NCI-H146 treated with DMSO at 0.1 percent for 48 hours (cell line): Measurements from ENCODE around the gene SOX6.

Experiments used
- DNase-seq: peaks from one replicate; lab custom pipeline; 2025; ENCODE audit not compliant: unreplicated experiment; lab: John Stamatoyannopoulos, UW

The SOX6 gene

GRCh38 chr11:15969701-15970329 is 386.5 kb downstream of the SOX6 start:
- DNase-seq, result no peak

GRCh38 chr11:15969281-15969680 is 387.1 kb downstream of the SOX6 start:
- DNase-seq, result no peak

GRCh38 chr11:15968461-15969130 is 387.8 kb downstream of the SOX6 start:
- DNase-seq, result no peak

- DNase-seq, result no peak
Measured at GRCh38 chr11:15967966-15968365, 388.4 kb downstream of the SOX6 start.

- no peak for DNase-seq
Measured at GRCh38 chr11:15967166-15967565, 389.2 kb downstream of the SOX6 start.

GRCh38 chr11:15965562-15966250 is 390.6 kb downstream of the SOX6 start:
- no peak for DNase-seq

- no peak for DNase-seq
Measured at GRCh38 chr11:15963266-15963665, 393.1 kb downstream of the SOX6 start.

- no peak for DNase-seq
Measured at GRCh38 chr11:15958910-15959309, 397.4 kb downstream of the SOX6 start.

GRCh38 chr11:15957234-15957633 is 399.1 kb downstream of the SOX6 start:
- DNase-seq, result no peak

- DNase-seq, result no peak
Measured at GRCh38 chr11:15956302-15956701, 400.0 kb downstream of the SOX6 start.

GRCh38 chr11:15955595-15955994 is 400.8 kb downstream of the SOX6 start:
- DNase-seq, result no peak

- no peak for DNase-seq
Measured at GRCh38 chr11:15947681-15948648, 408.4 kb downstream of the SOX6 start.

GRCh38 chr11:15945726-15946125 is 410.6 kb downstream of the SOX6 start:
- no peak for DNase-seq

GRCh38 chr11:15944460-15944859 is 411.9 kb downstream of the SOX6 start:
- no peak for DNase-seq

- no peak for DNase-seq
Measured at GRCh38 chr11:15943418-15944197, 412.7 kb downstream of the SOX6 start.

GRCh38 chr11:15942936-15943335 is 413.4 kb downstream of the SOX6 start:
- DNase-seq, result no peak

- DNase-seq, result no peak
Measured at GRCh38 chr11:15942126-15942525, 414.2 kb downstream of the SOX6 start.

- DNase-seq, result no peak
Measured at GRCh38 chr11:15941206-15941770, 415.1 kb downstream of the SOX6 start.

- no peak for DNase-seq
Measured at GRCh38 chr11:15940462-15941205, 415.7 kb downstream of the SOX6 start.
